Ammon's horn (tissue), 1 donor: ENCODE measurements around the gene CD44.
"Not testable (repeated sequence)": the region's sequence is repeated elsewhere in the genome, so short reads cannot be mapped to it uniquely, and the experiment has no call there.

Experiments used
- DNase-seq: peaks from one replicate; pipeline ENCODE4 v3.0.0-alpha.2; 2016; ENCODE audit warnings: low spot score

The CD44 gene

DNA sequence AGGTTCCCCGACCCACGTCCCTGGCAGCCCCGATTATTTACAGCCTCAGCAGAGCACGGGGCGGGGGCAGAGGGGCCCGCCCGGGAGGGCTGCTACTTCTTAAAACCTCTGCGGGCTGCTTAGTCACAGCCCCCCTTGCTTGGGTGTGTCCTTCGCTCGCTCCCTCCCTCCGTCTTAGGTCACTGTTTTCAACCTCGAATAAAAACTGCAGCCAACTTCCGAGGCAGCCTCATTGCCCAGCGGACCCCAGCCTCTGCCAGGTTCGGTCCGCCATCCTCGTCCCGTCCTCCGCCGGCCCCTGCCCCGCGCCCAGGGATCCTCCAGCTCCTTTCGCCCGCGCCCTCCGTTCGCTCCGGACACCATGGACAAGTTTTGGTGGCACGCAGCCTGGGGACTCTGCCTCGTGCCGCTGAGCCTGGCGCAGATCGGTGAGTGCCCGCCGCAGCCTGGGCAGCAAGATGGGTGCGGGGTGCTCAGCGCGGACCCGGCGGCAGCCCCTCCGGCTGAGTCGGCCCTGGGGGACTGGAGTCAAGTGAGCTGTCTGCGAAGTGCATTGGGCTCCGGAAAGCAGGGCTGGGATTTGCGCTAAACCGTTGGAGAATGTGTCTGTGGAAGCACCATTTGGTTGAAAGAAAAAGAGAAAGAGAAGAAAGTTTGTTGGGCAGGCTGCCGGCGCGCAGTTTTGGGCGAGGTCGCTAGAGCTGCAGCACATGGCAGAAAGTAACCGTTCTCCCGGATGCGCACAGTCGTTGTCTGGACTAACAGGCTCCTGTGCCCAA lies at the start of gene CD44:
CD44 (plus strand) TSS at position 229 of the 779 bp plus-strand sequence; CDS start at position 362, 133 bp downstream.
- DNase-seq = peak; percentile 39

DNA sequence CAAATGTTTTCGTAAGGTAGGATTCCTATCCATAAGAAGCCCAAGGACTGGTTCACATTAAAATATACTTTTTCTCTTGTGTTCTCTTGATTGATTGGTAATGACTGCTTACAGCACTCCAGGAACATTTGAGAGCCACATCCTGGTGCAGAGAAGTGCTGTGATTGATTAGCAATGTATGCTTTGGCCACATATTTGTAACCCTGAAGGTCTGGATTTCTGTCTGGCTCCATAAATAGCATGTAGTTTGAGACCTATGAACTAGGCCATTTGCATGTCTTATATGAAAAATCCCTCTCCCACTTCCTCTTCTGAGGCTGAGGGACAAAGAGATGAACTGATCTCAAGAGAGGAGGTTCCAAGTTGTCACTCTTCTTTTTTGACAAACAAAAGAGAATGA lies 49.3 kb upstream of the CD44 start:
- DNase-seq = no peak

DNA sequence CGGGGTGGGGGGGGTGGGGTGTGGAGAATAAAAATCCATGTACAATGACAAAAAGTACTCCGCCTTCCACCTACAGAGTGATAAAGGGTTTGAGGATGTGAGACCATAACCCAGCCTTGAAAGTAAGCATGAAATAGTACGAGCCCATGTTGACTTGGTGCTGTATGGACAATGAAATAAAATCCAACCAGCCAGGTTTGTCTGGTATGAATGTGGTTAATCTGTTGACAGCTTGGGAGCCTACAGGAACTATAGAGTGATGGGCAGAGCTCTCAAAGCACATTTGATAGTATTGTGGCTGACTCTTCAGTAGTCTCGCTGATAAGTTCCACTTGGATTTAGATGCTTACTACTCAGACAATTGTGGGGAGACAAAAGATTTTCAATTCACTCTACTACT lies 48.8 kb upstream of the CD44 start:
- DNase-seq = no peak

DNA sequence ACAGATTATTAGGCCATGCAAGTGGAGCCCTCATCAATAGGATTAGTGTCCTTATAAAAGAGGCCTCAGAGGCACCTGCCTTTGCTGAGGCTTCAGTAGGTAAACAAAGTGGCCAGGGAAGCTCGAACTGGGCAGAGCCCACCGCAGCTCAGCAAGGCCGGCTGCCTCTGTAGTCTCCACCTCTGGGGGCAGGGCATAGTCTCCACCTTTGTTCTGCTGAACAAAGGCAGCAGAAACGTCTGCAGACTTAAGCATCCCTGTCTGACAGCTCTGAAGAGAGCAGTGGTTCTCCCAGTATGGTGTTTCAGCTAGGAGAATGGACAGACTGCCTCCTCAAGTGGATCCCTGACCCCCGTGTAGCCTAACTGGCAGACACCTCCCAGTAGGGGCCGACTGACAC lies 48.0 kb upstream of the CD44 start:
- not testable (repeated sequence) for DNase-seq

DNA sequence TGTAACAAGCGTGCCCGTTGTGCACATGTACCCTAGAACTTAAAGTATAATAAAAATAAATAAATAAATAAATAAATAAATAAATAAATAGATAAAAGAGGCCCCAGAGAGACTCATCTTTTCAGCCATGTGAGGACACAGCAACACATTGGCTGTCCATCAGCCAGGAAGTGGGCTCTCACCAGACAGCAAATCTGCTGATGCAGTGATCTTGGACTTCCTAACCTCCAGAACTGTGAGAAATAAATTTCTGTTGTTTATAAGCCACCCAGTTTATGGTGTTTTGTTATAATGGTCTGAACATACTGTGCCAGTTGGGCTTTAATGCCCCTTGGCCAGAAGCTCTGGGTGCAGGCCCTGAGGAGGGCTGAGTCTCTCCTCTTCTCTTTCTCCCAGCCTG lies 42.2 kb upstream of the CD44 start:
- DNase-seq = no peak

DNA sequence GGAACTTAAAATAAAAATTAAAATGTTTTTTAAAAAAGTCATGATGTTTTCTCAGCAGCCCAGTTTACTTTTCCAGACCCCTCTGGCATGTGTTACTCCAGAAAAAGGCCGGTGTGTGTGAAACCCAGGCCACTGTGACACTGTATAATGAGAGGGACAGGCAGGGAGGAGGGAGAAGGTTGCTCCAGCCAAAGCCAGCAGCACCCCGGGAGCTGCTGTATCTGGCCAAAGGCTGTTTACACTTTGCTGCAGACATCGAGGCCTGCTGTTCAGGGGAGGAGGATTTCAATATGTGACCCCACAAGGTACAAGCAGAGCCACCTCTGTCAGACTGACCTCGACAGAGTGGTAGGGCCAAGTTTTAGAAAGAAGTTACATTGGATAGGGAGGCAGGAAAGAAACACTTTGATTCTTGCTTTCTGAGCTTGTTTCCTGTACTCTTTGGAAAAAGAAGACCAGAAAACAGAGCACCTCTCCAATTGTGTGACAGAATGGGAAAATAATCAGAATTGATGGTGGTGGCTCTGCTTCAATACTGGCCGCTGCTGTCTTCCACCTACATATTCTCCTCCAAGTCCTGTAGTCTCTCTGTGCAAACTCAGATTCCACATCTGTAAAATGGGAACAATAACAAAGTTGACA lies 41.0 kb upstream of the CD44 start:
- DNase-seq = no peak

DNA sequence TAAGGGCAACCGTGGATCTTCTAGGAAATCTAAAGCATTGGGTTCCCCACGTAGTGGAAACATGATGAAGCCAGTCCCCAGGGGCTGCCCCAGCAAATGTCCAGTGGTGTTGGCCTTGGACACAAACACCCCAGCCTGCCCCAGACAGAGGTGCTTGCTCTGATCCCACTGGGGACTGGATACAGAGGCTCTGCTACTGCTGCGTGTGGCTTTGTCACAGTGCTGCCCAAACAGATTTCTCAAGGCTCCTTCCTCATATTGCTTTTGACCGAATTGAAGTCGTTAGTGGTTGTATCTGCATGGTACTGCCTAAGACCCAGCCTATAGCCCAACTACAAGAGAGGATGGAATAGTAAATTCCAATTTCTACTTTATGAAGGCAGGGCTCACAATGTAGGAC lies 40.1 kb upstream of the CD44 start:
- DNase-seq = no peak

DNA sequence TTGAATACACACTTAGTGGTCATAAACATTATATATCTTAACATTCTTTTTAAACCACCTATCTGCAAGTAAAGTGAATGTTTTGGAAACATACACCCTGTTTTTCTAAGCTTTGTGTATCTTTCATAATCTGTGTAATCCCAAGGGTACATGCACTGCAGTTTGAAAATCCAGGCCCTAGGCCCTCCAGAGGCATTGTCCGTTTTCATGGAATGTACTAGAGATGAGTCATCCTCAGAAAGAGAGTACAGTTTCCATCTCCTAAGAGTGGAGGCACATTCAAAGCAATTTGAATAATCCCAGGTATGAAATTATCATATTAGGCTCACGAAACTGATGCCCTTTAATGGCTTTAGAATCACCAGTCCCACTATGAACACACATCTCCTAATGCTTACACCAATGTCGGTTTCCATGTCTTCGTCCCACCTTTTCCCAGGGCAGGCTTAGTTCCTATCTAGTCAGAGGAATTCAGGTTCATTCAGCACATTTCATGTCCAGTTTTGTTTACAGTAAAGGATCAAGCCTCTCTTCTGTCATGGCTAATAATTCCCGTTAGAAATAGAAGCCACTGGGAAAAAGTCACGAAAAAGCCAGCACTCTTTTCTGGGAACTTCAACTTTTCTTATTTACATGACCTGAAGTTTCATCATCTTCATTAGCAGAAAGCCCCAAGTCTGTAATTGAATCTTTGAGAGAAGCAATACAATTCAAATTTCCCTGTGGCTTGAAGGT lies 39.5 kb upstream of the CD44 start:
- no peak for DNase-seq

DNA sequence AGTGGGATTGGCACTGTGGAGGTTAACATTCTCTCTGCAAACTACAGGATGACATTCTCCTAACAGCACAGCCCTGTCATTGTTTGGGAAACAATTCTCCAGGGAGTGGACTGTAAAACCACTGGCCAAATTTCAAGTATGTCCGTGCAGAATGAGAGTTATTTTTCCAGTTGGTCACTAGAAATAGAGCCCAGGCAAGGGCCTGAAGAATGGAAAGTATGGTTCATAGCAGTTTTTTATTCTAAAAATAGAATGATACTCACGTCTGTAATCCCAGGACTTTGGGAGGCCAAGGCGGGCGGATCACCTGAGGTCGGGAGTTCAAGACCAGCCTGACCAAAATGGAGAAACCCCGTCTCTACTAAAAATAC lies 39.0 kb upstream of the CD44 start:
- DNase-seq = no peak

DNA sequence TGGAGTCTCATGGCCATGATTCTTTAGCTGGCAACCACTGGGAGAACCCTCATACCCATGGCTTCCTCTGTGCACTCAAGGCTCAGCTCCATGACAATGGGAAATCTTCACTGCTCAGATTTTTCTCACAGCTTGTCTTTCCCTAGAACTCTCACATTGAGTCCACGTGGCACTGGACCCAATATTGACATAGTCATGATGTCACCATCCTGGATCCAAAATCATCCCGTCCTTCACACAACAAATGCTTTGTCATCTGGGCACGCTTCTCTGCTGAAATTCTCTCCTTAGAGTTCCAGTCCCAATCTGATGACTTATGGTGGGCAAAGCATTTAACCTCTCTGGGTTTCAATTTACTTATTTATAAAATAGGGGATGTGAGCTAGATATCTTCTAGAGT lies 37.7 kb upstream of the CD44 start:
- no peak for DNase-seq

DNA sequence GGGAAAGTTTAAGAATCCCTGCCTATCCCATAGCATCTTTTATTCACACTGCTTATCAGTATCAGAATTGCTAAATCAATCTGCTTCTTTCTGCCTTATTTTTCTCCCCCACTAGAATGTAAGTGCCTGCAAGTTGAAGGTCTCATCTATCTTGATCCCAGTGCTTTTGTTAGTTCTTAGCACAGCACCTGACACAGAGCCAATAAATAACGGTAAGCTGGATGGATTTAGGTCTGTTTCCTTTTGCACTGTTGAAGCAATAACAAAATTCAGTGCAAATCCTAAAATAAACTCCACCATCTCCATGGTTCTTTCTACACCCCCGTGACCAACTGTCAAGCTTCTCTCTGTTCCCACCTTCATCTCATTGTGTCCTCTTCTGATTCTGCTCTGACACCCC lies 36.7 kb upstream of the CD44 start:
- DNase-seq = peak; percentile 34

DNA sequence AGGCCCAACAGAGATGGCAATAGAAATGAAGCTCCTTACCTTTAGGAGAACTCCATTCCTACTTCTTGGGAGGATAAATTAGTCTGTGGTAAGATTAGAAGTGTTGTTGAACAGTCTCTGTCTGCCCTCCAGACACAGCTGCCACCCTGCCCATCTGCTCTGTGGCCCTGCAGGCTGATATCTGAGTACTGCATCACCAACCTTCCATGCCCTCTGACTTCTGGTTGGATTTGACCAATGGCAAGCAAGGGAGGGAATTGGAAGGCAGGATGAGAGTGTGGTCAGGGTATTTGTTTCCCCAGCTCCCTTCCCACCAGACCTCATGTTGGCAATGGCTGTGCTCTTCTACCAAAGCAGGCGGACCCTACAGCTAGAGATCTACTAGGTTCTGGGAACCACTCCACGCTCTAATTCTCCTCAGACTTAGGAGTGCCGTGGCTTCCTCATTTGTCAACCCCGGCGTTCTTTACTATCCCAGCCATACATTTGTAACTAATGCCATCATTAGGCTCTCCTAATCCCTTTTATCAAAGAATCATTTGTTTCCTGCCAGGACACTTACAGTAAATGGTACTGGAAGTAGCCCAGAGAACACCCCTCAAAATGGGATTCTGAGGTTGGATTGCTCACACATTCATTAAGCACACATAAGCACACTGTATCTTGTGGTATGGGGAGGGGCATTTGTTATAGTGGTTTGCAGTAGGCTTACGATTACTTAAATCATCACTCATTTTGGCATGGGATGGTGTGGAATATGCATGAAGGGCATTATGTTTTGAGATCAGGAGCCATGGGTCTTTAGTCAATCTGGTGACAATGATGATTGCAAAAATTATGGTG lies 35.4 kb upstream of the CD44 start:
- no peak for DNase-seq

DNA sequence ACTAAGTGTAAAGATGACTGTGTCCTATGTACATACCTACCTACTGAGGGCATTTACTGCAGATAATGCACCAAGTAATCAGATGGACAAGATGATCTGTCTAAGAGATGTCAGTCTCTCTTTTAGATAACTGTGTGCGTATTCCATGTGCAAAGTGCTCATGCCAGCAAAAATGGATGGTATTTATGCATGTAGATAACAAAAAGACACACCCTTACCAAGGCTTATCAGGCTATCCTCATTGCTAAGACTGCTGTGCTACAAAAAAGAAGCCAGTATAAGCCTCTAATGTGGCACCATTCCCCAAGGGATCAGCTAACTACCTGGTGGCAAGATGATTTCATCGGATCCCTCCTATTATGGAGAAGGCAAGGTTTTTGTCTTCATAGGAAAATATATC lies 34.3 kb upstream of the CD44 start:
- no peak for DNase-seq

DNA sequence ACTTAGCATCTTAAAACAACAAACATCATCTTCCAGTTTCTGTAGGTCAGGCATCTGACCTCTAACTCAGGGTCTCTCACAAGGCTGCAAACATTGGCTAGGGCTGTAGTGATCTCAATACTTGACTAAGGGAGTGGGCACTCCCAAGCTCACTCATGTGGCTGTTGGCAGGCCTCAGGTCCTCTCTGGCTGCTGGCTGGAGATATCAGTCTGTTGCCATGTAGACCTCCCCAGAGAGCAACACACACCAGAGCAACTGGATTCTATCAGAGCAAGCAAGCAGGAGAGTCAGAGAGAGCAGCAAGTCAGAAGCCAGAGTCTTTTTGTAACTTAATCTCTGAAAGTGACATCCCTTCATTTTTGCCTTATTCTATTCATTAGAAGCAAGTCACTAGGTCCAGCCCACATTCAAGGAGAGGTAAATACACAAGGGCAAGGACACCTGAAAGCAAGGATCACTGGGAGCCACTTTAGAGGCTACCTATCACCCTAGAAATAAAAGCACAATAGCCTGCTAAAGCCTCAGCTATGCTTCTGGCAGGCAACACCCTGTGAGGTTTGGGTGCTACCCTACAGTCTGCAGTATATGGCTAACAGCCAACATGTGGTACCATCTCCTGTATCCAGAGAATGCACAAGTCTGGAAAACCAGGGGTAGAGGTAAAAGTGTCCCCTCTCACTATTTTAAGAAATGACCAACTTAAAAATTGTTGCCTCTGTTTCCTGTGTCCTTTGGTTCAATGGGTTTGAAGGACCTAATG lies 33.5 kb upstream of the CD44 start:
- no peak for DNase-seq

DNA sequence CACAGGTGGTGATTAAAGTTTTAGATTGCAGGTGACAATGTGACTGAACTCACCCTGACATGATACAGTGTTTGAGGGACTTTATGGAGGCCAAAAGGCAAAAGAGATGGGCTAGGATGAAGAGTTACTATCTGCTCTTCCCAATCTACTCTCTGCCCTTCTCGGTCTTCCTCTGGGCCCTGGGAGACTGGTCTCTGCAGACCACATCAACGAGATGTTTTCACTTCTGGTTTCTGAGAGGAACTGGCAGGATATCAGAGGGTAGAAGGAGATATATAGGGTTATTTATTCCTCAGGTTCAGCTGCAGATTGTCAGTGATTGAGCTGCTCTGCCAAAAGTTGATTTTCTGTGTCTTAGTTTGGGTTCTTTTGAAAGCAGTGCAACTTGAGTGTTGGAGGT lies 32.4 kb upstream of the CD44 start:
- DNase-seq = peak; percentile 45

DNA sequence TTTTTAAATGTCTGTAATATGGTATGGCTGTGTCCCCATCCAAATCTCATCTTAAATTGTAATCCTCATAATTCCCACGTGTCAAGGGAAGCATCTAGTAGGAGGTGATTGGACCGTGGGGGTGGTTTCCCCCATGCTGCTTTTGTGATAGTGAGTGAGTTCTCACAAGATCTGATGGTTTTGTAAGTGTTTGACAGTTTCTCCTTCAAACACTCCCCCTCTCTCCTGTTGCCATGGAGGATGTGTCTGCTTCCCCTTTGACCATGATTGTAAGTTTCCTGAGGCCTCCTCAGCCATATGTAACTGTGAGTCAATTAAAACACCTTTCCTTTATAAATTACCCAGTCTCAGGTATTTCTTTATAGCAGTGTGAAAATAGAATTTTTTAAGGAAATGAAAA lies 31.1 kb upstream of the CD44 start:
- no peak for DNase-seq

DNA sequence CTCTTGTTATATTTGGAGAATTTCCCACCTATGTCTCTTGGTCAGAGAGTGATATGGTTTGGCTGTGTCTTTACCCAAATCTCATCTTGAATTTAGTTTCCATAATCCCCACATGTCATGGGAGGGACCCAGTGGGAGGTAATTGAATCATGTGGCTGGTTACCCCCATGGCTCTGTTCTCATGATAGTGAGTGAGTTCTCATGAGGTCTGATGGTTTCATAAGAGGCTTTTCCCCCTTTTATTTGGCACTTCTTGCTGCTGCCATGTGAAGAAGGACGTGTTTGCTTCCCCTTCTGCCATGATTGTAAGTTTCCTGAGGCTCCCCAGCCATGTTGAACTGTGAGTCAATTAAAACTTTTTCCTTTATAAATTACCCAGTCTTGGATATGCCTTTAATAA lies 30.6 kb upstream of the CD44 start:
- DNase-seq = not testable (repeated sequence)

DNA sequence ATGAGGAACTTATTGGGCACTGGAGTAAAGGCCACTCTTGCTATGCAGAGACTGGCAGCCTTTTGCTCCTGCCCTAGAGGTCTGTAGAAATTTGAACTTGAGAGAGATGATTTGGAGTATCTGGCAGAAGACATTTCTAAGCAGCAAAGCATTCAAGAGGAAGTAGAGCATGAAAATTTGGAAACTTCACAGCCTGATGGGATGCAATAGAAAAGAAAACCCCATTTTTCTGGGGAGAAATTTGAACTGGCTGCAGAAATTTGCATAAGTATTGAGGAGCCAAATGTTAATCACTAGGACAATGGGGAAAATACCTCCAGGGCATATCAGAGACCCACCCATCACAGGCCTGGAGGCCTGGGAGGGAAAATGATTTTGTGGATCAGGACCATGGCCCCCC lies 29.9 kb upstream of the CD44 start:
- no peak for DNase-seq

DNA sequence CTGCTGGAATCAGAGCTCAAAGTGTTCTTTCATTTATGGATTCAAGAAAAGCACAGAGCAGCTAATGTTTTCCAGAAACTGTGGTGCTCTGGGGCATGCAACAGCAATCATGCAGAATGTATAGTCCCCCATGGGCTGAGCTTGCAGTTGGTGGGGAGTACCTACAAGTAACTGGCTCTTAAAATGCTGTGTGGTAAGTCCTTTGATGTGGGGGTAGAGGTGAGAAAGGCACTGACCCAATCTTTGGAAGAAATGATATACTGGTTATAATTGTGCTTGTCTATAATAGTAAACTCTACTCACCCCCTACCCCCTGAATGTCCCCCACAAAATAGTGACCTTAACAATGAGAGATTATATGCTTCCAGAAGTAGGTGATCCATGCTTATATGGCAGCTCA lies 29.1 kb upstream of the CD44 start:
- no peak for DNase-seq

DNA sequence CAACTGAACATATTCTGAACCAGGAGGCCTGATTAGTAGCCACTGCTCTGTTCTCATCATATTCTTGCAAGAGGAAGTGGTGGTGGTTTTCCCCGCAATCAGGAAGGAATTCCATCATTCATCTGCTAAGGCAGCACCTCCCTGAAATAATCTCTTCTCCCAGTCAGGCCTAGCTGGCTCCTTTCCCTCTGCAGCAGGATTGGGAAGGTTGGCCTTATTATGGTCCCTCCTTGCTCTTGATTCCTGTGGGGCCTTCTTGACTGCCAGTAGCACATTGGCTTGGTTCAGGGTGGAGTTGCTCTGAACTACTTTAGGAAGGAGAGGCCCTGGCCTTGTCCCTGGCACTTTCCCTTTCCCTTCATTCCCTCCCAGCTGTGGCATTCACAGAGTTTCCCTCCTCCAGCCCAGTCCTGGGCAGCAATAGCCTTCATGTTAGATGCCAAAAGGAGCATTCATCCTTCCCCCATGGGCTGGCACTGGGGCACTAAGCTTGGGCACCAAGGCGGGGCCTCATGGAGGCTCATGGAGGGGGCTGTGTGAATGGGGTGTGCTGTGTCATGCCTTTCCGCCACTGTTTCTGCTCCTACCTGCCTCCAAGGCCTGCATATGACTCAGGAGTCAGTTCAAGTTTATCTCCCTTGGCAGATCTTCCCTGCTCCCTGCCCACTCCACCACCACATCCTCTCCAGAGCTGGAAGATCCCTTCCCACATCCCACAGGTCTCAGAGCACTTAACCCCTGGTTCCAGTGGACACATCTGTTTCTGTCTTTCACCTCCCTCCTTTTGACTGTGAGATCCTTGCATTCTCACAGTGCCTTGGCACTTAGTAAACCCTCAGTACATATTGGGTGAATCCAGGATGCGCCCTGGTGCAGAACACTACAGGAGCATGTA lies 27.6 kb upstream of the CD44 start:
- no peak for DNase-seq
